ENCODE results near the gene ADARB1.

The ADARB1 gene

DNA sequence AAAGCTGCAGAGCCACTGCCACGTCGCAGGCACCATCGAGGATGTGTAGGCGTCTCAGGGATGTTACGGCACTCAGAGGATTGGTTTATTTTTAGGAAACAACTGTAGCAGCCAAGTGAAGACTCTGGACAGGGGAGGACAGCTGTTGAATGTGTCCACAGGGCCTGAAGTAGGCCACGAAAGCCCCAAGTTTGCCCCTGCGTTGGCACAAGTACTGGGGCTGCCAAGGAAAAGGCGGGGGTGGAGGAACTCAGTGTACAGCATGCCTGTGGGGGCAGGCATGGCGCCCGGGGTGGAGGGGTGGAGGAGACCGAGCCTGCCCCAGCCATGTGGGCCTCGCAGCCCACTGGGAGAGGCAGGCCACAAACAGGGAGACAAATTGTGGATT, 89.7 kb downstream of the ADARB1 start:
- Histone ChIP-seq H3K9me3 (ENCODE audit: control insufficient read depth, low read length) (no peaks in the 10 kb centered on the region), H3K36me3 (ENCODE audit: control insufficient read depth, insufficient read depth, low read length) (peaks cover 10% of the 10 kb centered on the region), H3K27ac (ENCODE audit: insufficient read depth, low read length, poor library complexity, severe bottlenecking) (no peak overlapping the region), H3K27me3 (replicated peaks; ENCODE audit: control insufficient read depth, insufficient read depth, low read length, poor library complexity, severe bottlenecking) (no peaks in the 10 kb centered on the region), H3K4me3 (ENCODE audit: insufficient read depth, low read depth, low read length, poor library complexity, severe bottlenecking) (no peak overlapping the region), H3K4me1 (ENCODE audit: control insufficient read depth, insufficient read depth, low read length, poor library complexity, severe bottlenecking) (no peaks in the 10 kb centered on the region)
- DNase-seq: no peak

DNA sequence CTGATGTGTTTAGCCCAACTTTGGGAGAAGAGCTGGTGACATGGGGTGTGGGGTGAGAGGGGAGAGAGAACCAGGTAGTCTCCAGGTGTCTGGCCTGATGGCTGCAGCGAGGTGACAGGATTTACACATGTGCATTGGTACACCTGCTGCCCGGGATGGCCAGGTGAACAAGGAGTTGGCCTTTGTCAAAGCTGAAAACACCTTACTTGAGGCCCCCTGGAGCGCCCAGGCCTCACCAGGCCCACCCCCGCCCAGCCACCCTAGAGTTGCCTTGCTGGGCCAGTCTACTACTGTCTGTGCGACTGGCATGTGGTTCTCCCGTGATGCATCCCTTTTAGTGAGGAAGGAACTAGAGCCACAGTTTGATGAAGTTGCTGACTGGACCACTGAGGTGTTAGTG, 90.5 kb downstream of the ADARB1 start:
- no peak for DNase-seq
- Histone ChIP-seq H3K9me3 (ENCODE audit: control insufficient read depth, low read length) (no peaks in the 10 kb centered on the region), H3K36me3 (ENCODE audit: control insufficient read depth, insufficient read depth, low read length) (peaks cover 10% of the 10 kb centered on the region), H3K4me3 (ENCODE audit: insufficient read depth, low read depth, low read length, poor library complexity, severe bottlenecking) (no peak overlapping the region), H3K27me3 (replicated peaks; ENCODE audit: control insufficient read depth, insufficient read depth, low read length, poor library complexity, severe bottlenecking) (no peaks in the 10 kb centered on the region), H3K27ac (ENCODE audit: insufficient read depth, low read length, poor library complexity, severe bottlenecking) (no peak overlapping the region), H3K4me1 (ENCODE audit: control insufficient read depth, insufficient read depth, low read length, poor library complexity, severe bottlenecking) (peaks cover 5% of the 10 kb centered on the region)

DNA sequence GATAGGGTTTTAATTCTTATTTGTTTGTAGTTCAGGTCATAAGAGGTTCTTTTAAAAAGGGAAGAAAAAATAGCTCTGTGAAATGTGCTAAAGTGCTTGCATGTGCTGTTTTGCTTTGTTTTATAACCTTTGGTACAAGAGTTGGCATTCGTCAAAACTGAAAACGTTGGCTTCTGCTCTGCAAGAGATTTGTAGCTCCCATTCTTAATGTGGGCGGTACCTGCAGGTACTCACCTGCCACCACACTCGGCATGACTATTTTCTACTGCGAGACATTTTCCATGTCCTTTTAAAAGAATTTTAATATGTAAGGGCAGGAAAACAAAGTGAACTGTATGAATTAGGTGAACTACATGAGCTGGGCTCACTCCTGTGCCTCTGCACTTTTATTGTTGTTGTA, 92.6 kb downstream of the ADARB1 start:
- no peaks in the 10 kb centered on the region for H3K9me3 ChIP-seq (ENCODE audit: control insufficient read depth, low read length)

DNA sequence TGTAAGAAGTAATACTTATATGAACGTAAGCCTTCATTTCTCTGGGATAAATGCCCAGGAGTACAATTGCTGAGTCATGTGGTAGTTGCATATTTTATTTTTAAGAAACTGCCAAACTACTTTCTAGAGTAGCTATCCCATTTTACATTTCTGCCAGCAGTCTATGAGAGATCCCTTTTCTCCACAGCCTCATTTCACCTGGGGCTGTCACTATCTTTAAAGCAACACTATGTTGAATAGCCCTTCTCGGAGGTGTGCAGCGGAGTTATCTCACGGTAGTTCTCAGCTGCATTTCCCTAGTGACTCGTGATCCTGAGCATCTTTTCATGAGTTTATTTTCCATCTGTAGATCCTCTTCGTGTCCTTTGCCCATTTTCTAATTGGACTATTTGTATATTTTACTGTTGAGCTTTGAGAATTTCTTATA, 93.4 kb downstream of the ADARB1 start:
- H3K27me3 ChIP-seq (replicated peaks; ENCODE audit: control insufficient read depth, insufficient read depth, low read length, poor library complexity, severe bottlenecking): no peaks in the 10 kb centered on the region
- H3K4me3 ChIP-seq (ENCODE audit: insufficient read depth, low read depth, low read length, poor library complexity, severe bottlenecking): no peak overlapping the region
- H3K36me3 ChIP-seq (ENCODE audit: control insufficient read depth, insufficient read depth, low read length): peaks cover 5% of the 10 kb centered on the region
- no peak overlapping the region for H3K27ac ChIP-seq (ENCODE audit: insufficient read depth, low read length, poor library complexity, severe bottlenecking)
- H3K4me1 ChIP-seq (ENCODE audit: control insufficient read depth, insufficient read depth, low read length, poor library complexity, severe bottlenecking): peaks cover 14% of the 10 kb centered on the region
- no peak for DNase-seq
- no peaks in the 10 kb centered on the region for H3K9me3 ChIP-seq (ENCODE audit: control insufficient read depth, low read length)

More for the DNA sequence above, 92.6 kb downstream of the ADARB1 start:
- no peaks in the 10 kb centered on the region for H3K27me3 ChIP-seq (replicated peaks; ENCODE audit: control insufficient read depth, insufficient read depth, low read length, poor library complexity, severe bottlenecking)
- no peak overlapping the region for H3K27ac ChIP-seq (ENCODE audit: insufficient read depth, low read length, poor library complexity, severe bottlenecking)
- H3K4me3 ChIP-seq (ENCODE audit: insufficient read depth, low read depth, low read length, poor library complexity, severe bottlenecking): no peak overlapping the region
- peaks cover 9% of the 10 kb centered on the region for H3K36me3 ChIP-seq (ENCODE audit: control insufficient read depth, insufficient read depth, low read length)
- DNase-seq: no peak
- H3K4me1 ChIP-seq (ENCODE audit: control insufficient read depth, insufficient read depth, low read length, poor library complexity, severe bottlenecking): peaks cover 14% of the 10 kb centered on the region

DNA sequence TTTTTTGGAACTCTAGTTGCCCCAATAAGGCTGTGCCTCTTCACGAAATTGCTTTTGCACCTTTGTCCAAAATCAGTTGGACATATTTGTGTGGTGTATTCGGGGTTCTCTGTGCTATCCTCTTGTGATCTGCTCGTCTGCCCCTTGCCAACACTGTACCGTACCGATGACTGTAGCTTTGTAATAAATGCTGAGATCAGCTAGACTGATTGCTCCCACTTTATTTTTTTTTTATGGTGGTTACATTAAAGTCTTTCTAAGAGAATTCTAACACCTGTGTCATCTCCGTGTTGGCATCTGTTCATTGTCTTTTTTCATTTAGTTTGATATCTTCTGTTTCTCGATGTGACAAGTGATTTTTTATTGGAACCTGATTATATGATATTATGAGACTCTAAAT, 94.1 kb downstream of the ADARB1 start:
- Histone ChIP-seq H3K27ac (ENCODE audit: insufficient read depth, low read length, poor library complexity, severe bottlenecking) (no peak overlapping the region), H3K36me3 (ENCODE audit: control insufficient read depth, insufficient read depth, low read length) (peaks cover 5% of the 10 kb centered on the region), H3K27me3 (replicated peaks; ENCODE audit: control insufficient read depth, insufficient read depth, low read length, poor library complexity, severe bottlenecking) (no peaks in the 10 kb centered on the region), H3K4me1 (ENCODE audit: control insufficient read depth, insufficient read depth, low read length, poor library complexity, severe bottlenecking) (peaks cover 14% of the 10 kb centered on the region), H3K9me3 (ENCODE audit: control insufficient read depth, low read length) (no peaks in the 10 kb centered on the region), H3K4me3 (ENCODE audit: insufficient read depth, low read depth, low read length, poor library complexity, severe bottlenecking) (no peak overlapping the region)
- no peak for DNase-seq

DNA sequence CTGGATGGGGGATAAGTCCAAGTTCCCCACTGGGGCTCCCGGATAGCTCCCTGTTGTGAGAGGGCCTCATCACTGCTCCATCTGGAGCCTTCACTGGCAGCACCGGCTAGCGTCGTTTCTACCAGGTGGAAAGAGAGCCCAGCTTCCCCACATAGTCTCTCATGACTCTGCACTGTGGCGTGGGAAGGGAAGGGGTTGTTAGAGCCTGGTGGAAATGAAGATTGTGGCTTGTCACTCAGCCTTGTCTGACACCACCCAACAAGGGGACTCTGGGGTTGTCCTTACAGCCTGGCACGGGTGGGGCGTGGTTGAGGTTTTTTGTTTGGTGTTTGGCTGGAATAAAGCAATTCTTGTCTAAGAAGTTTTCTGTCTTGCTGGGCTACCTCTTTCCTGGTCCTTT, 94.6 kb downstream of the ADARB1 start:
- no peak overlapping the region for H3K4me3 ChIP-seq (ENCODE audit: insufficient read depth, low read depth, low read length, poor library complexity, severe bottlenecking)
- DNase-seq: no peak
- H3K27ac ChIP-seq (ENCODE audit: insufficient read depth, low read length, poor library complexity, severe bottlenecking): no peak overlapping the region
- H3K27me3 ChIP-seq (replicated peaks; ENCODE audit: control insufficient read depth, insufficient read depth, low read length, poor library complexity, severe bottlenecking): no peaks in the 10 kb centered on the region
- peaks cover 5% of the 10 kb centered on the region for H3K36me3 ChIP-seq (ENCODE audit: control insufficient read depth, insufficient read depth, low read length)
- H3K4me1 ChIP-seq (ENCODE audit: control insufficient read depth, insufficient read depth, low read length, poor library complexity, severe bottlenecking): peaks cover 14% of the 10 kb centered on the region
- no peaks in the 10 kb centered on the region for H3K9me3 ChIP-seq (ENCODE audit: control insufficient read depth, low read length)

DNA sequence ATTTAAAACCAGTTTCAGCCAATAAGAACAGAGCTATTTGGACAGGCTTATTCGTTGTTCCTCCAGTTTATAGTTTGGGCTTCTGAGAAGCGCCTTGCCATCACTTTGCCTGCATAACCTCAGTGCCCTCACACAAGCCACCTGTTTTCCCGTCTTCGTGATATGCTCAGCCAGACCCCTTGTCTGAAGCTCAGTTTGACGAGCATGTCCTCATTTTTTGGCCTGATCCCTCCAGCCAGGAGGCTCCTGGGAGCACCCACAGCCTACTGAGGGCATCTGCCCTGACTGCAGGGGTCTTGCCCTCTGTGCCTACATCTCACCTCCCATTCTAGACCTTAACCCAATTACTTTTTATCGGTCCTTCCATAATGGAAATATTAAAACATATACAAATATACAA, 95.3 kb downstream of the ADARB1 start:
- no peak overlapping the region for H3K4me3 ChIP-seq (ENCODE audit: insufficient read depth, low read depth, low read length, poor library complexity, severe bottlenecking)
- H3K27ac ChIP-seq (ENCODE audit: insufficient read depth, low read length, poor library complexity, severe bottlenecking): no peak overlapping the region
- H3K36me3 ChIP-seq (ENCODE audit: control insufficient read depth, insufficient read depth, low read length): peaks cover 5% of the 10 kb centered on the region
- H3K9me3 ChIP-seq (ENCODE audit: control insufficient read depth, low read length): no peaks in the 10 kb centered on the region
- DNase-seq: no peak
- peaks cover 14% of the 10 kb centered on the region for H3K4me1 ChIP-seq (ENCODE audit: control insufficient read depth, insufficient read depth, low read length, poor library complexity, severe bottlenecking)
- H3K27me3 ChIP-seq (replicated peaks; ENCODE audit: control insufficient read depth, insufficient read depth, low read length, poor library complexity, severe bottlenecking): no peaks in the 10 kb centered on the region

DNA sequence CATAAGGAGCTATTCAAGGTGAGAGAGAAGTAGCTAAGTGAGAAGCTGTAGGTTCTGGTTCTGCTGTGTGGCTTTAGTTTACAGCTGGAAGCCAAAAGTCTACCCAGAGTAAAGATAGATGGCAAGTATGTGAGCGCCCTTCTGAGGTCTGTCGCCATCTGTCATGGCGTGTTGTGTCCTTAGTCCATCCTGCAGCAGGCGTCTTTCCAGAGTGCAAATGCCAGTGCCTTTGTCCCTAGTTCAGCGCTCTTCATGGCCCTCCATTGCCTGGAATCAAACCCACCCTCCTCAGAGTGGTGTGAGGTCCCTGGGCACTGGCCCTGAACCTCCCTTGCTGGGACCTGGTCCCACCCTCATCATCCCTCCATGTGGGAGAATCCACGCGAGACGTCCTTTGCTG, 96.6 kb downstream of the ADARB1 start:
- DNase-seq: no peak
- Histone ChIP-seq H3K4me3 (ENCODE audit: insufficient read depth, low read depth, low read length, poor library complexity, severe bottlenecking) (no peak overlapping the region), H3K27ac (ENCODE audit: insufficient read depth, low read length, poor library complexity, severe bottlenecking) (no peak overlapping the region), H3K4me1 (ENCODE audit: control insufficient read depth, insufficient read depth, low read length, poor library complexity, severe bottlenecking) (peaks cover 14% of the 10 kb centered on the region), H3K36me3 (ENCODE audit: control insufficient read depth, insufficient read depth, low read length) (peaks cover 6% of the 10 kb centered on the region), H3K27me3 (replicated peaks; ENCODE audit: control insufficient read depth, insufficient read depth, low read length, poor library complexity, severe bottlenecking) (no peaks in the 10 kb centered on the region), H3K9me3 (ENCODE audit: control insufficient read depth, low read length) (no peaks in the 10 kb centered on the region)

DNA sequence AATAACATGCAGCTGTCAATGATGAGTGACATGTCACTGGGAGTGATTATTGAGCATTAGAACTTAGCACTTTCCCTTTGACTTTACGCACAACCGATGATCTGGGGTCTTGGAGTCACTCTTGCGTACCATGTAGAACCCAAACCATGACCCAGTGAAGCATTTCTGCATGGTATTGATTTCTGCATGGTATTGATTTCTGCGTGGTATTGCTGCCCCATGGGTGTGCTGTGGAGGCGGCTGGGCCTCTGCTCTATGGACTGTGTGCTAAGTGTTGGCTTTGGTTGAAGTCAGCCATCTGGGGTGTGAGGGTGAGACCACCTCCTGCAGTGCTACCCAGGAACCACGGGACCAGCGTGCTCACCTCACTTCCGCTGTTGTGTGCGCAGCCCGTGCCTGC, 98.0 kb downstream of the ADARB1 start:
- H3K36me3 ChIP-seq (ENCODE audit: control insufficient read depth, insufficient read depth, low read length): peaks cover 19% of the 10 kb centered on the region
- DNase-seq: no peak
- H3K27ac ChIP-seq (ENCODE audit: insufficient read depth, low read length, poor library complexity, severe bottlenecking): no peak overlapping the region
- no peaks in the 10 kb centered on the region for H3K9me3 ChIP-seq (ENCODE audit: control insufficient read depth, low read length)
- no peaks in the 10 kb centered on the region for H3K27me3 ChIP-seq (replicated peaks; ENCODE audit: control insufficient read depth, insufficient read depth, low read length, poor library complexity, severe bottlenecking)
- H3K4me1 ChIP-seq (ENCODE audit: control insufficient read depth, insufficient read depth, low read length, poor library complexity, severe bottlenecking): peaks cover 14% of the 10 kb centered on the region
- no peak overlapping the region for H3K4me3 ChIP-seq (ENCODE audit: insufficient read depth, low read depth, low read length, poor library complexity, severe bottlenecking)

DNA sequence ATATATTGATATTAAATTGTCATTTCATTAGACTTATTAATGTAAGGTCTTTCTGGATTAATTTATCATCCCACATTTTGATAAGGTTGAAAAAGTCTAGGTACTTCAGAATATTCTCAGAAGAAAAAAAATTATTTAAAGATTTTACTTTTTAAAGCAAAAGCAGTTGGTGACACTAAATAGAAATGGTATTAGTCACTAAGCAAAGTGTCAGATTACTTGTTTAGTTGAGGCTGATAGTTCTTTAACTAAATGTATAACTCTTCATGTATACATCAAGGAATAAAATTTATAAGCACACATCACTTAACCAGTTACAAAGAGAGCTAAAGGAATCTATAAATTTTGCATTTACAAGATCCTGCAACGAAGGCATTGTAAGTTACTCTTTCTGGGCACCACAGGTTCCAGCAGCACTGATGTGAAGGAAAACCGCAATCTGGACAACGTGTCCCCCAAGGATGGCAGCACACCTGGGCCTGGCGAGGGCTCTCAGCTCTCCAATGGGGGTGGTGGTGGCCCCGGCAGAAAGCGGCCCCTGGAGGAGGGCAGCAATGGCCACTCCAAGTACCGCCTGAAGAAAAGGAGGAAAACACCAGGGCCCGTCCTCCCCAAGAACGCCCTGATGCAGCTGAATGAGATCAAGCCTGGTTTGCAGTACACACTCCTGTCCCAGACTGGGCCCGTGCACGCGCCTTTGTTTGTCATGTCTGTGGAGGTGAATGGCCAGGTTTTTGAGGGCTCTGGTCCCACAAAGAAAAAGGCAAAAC, 101.1 kb downstream of the ADARB1 start:
- Histone ChIP-seq H3K4me3 (ENCODE audit: insufficient read depth, low read depth, low read length, poor library complexity, severe bottlenecking) (no peak overlapping the region), H3K27me3 (replicated peaks; ENCODE audit: control insufficient read depth, insufficient read depth, low read length, poor library complexity, severe bottlenecking) (no peaks in the 10 kb centered on the region), H3K36me3 (ENCODE audit: control insufficient read depth, insufficient read depth, low read length) (peaks cover 23% of the 10 kb centered on the region), H3K4me1 (ENCODE audit: control insufficient read depth, insufficient read depth, low read length, poor library complexity, severe bottlenecking) (peaks cover 6% of the 10 kb centered on the region), H3K9me3 (ENCODE audit: control insufficient read depth, low read length) (no peaks in the 10 kb centered on the region), H3K27ac (ENCODE audit: insufficient read depth, low read length, poor library complexity, severe bottlenecking) (no peak overlapping the region)
- no peak for DNase-seq
